Measurements from ENCODE around the gene UCHL3.

Gene UCHL3

DNA sequence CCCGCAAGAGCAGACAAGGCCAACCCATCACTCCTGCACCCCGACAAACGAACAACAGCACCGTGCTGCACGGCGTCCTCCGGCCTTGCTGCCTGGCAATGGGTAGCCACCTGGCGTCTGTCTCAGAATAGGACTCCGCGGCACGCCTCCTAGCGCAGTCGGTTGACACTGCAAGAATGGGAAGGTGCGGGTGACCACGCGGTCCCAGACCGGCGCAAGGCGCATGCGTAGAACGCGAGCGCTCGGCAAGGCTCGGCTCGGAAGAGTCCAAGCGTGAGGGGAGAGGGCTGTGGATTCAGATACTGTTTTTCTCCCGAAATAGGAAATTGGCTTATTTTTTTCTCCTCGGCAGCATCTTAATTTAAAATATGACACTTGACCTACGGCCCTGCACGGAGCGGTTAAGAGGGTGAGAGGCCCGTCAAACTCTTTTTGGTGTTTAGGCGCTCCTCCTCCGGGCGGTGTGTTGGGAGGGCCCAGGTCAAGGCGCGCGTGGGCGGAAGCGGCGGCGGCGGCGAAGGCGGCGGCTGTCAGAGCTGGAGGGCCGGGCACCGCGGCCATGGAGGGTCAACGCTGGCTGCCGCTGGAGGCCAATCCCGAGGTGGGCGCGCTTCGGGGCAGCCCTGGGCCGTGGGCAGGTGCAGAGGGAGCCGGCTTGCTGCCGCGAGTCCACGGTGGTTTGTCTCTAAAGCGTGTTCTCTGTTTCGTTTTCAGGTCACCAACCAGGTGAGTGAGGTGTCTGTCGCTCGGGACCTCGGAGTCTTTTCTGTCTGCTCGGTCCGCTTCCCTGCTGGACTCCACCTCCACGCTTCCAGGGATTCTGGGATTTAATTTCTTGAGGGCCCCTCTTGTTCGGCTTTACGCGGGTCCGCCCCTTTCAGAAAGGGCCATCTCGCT, at the start of gene UCHL3:
TSS of gene UCHL3 (plus strand) at position 530 of the 897 bp plus-strand sequence. CDS start at position 560, 30 bp downstream.
- H3K4me3 ChIP-seq (ENCODE audit: low read length), result peak within 1 kb of the TSS; percentile 96
- peak; percentile 97 for DNase-seq (ENCODE audit: low read depth)
- TF ChIP-seq, protein P1, sequence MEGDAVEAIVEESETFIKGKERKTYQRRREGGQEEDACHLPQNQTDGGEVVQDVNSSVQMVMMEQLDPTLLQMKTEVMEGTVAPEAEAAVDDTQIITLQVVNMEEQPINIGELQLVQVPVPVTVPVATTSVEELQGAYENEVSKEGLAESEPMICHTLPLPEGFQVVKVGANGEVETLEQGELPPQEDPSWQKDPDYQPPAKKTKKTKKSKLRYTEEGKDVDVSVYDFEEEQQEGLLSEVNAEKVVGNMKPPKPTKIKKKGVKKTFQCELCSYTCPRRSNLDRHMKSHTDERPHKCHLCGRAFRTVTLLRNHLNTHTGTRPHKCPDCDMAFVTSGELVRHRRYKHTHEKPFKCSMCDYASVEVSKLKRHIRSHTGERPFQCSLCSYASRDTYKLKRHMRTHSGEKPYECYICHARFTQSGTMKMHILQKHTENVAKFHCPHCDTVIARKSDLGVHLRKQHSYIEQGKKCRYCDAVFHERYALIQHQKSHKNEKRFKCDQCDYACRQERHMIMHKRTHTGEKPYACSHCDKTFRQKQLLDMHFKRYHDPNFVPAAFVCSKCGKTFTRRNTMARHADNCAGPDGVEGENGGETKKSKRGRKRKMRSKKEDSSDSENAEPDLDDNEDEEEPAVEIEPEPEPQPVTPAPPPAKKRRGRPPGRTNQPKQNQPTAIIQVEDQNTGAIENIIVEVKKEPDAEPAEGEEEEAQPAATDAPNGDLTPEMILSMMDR (IDR thresholded peaks at IDR 0.05; ENCODE audit: insufficient read depth, low read depth, low read length, missing control alignments), result peak; percentile 92

DNA sequence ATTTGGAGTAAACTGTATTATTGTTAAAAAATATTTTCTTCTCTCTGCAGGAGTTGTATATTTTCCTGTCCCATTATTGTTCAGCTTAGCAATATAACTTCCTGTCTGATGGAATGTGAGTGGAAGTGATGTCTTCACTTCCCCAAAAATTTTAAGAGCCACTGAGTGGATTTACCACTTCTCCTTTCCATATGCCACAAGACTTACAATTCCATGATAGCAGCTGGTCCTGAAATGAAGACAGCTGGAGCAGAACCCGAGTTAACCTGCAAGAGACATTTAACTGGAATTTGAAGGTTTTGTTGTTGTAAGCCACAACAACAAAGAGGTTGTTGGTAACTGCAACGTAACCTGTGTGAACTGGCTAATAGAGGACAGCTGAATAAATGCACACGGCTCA, 44.3 kb upstream of the UCHL3 start:
- TF ChIP-seq, protein P1 (IDR thresholded peaks at IDR 0.05; ENCODE audit: insufficient read depth, low read depth, low read length, missing control alignments), result no peak
- DNase-seq (ENCODE audit: low read depth), result no peak
- H3K4me3 ChIP-seq (ENCODE audit: low read length), result no peak overlapping the region

DNA sequence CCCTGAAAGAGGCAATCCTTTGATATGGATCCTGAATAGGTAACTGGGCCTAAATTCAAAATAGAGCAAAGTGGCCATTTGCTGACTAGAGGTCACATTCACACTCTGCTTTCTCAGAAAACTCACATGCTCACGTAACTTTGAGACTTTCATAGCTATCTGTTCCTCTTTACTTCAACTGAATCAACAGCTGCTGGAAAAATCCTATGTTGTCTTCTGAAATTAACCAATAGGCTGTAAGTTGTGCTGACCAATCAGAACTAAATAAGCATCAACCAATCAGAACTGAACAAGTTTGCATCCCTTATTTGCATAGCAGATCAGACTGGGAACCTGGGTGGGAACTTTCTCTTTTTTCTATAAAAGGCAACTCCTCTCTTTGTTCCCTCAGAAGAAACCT, 43.6 kb upstream of the UCHL3 start:
- H3K4me3 ChIP-seq (ENCODE audit: low read length), result no peak overlapping the region
- DNase-seq (ENCODE audit: low read depth), result no peak
- TF ChIP-seq, protein P1 (IDR thresholded peaks at IDR 0.05; ENCODE audit: insufficient read depth, low read depth, low read length, missing control alignments), result no peak

DNA sequence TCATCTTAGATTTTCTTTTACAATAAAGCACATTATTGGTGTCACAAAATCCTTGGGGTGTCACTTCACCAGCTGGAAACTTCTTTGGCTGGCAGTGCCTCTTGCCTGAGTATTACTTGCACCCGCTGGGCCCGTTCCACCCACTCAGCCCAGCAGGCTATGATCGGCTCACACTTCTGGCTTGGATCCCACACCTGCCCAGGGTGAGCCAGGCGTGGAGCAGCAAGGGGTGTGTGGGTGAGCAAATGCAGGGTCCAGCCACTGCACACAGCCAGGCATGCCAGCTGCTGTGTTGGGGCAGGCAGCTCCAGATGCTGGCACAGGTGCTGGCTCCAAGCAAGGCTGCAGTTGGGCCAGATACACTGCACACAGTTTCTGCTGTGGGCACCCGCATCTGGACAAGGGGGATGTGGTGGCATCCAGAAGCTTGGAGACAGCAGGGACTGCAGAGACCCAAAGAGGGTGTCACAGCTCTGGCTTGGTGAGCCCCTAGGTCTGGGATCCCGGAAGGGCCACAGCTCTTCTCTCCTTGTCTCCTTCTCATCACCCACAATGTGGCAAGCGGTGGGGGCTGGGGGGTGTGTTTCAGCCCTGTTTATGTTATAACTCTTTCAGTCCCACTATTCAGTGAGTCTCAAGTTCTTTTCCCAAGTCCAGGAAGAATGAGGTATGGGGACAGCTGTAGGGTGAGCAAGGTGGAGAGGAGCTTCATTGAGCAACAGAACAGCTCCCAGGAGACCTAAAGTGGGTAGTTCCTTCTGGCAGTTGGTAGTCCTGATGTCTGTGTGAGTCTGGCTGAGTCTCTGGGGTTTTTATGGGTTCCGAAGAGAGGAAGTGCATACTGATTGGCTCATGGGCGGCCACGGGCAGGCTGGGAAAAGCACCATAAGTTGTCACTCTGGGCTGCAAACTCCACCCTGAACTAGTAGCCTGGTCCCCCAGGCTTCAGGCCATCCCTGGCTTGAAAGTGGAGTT, 42.3 kb upstream of the UCHL3 start:
- peak; percentile 30 for DNase-seq (ENCODE audit: low read depth)
- TF ChIP-seq, protein P1 (IDR thresholded peaks at IDR 0.05; ENCODE audit: insufficient read depth, low read depth, low read length, missing control alignments), result no peak
- H3K4me3 ChIP-seq (ENCODE audit: low read length), result no peak overlapping the region

DNA sequence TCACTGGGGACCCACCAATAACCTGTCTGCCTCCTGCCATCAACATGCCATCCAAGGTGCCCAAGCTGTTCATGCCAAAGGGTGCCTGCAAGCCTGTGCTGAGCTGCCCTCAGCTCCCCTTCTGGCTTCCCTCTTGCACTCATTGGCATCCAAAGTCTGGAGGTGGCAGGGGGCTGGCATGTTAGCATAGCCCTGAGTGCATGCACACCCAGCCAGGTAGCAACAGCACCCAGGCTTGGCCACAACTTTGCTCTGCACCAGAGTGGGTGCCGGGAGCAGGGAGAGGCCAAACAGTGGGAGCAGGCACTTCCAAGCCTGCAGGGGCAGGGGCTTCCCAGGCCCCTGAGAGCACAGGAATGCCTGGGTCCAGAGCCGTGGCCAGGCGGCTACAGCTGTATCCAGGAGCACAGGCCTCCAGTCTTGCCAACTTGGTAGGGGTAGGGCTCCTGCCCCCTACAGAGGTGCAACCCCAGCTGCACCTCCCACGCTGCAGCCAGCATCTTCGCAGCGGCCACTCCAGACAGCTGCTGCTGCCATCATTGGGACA, 41.5 kb upstream of the UCHL3 start:
- H3K4me3 ChIP-seq (ENCODE audit: low read length), result no peak overlapping the region
- TF ChIP-seq, protein P1 (IDR thresholded peaks at IDR 0.05; ENCODE audit: insufficient read depth, low read depth, low read length, missing control alignments), result no peak
- no peak for DNase-seq (ENCODE audit: low read depth)

DNA sequence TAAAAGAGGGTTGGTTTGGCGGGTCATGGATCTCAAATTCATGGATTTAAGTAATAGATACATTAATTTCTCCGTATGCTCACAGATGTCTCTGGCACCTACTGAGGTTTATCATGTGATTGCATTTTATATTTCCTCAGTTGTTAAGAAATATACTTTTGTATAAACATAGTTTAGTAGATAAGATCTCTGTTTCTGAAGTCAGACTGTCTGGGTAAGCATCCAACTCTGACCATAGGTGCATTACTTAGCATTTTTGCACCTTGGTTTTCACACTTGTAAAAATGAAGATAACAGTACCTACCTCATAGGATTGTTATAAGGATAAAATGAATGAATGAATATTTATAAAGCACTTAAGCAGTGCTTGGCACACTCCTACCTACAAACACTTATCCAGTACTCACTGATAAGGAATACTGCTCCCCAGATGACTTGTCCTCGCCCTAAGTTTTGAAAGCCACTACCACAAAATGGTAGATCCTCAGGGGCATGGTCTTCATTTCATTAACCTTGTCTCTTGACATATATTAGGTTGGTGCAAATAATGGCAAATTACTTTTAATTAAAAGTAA, 38.5 kb upstream of the UCHL3 start:
- DNase-seq (ENCODE audit: low read depth), result no peak
- TF ChIP-seq, protein P1 (IDR thresholded peaks at IDR 0.05; ENCODE audit: insufficient read depth, low read depth, low read length, missing control alignments), result no peak
- no peak overlapping the region for H3K4me3 ChIP-seq (ENCODE audit: low read length)
